Measurements from ENCODE around the gene LRRC4C.

The LRRC4C gene

DNA sequence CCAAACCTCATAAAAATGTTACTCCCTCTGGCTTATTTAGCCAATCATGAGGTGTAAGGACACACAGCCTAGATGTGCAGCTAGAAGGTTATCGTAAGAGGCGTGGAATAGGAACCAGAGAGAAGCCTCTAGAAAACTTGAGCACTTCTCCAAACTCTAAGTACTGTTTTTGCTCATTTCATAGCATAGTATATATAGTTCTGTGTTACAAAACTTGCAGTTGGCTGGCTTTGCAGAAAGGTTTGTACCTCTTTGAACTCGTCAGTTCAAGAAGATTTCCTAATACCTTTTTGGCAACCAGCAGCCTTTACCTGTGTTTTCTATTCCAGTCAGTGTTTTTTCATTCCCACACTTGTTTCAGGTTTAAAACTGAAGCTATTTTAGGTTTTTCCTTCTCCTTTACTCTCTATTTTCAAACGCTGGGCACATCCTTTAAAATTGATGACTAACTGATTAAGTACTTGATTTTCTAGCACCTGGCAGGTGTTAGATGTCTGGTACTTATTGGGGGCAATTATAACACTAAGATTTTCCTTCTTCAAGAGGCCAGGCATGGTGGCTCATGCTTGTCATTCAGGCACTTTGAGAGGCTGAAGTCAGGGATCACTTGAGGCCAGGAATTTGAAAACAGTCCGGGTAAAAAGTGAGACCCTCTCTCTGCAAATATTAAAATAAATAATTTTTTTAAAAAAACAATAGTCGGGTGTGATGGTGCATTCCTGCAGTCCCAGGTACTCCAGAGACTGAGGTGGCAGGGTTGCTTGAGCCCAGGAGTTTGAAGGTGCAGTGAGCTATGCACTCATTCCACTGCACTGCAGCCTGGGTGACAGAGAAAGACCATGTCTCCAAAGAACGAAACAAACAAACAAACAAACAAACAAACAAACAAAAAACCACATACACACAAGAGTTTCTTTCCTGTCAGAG, 125.2 kb downstream of the LRRC4C start:
- no peaks in the 10 kb centered on the region for H3K36me3 ChIP-seq (replicated peaks)
- H3K4me3 ChIP-seq = no peak overlapping the region
- H3K4me1 ChIP-seq = no peaks in the 10 kb centered on the region
- in situ Hi-C loops (cut with MboI; ENCODE audit: low sequenced_read_pairs) = no loop called here
- H3K27me3 ChIP-seq (ENCODE audit: low read depth) = no peaks in the 10 kb centered on the region; the same call in 1 of the 2 replicates
- H3K9me3 ChIP-seq = no peaks in the 10 kb centered on the region
- DNase-seq (ENCODE audit: low spot score in 2 of 2) = no peak

DNA sequence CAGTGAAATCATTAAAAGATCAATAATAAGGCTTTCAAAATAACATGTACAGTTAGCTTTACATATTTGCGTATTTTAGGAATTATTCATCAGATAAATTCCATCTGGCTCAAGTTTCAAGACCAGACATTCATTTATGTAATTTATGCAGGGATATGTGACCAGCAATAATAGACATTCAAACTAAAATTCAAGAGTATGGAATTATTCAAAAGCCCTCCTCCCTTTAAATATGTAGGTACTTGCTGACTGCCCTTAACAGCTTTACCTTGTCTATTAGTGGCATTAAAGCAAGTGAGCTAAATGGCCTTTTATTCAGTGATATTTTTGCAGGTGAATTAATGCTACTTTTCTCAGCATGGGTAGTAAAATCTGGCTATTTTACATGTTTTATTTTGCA, 126.1 kb downstream of the LRRC4C start:
- Histone ChIP-seq H3K36me3 (replicated peaks) (no peaks in the 10 kb centered on the region), H3K9me3 (no peaks in the 10 kb centered on the region), H3K27me3 (ENCODE audit: low read depth) (no peaks in the 10 kb centered on the region; the same call in 1 of the 2 replicates), H3K4me1 (no peaks in the 10 kb centered on the region), H3K4me3 (no peak overlapping the region)
- DNase-seq (ENCODE audit: low spot score in 2 of 2) = no peak
- in situ Hi-C loops (cut with MboI; ENCODE audit: low sequenced_read_pairs) = no loop called here

GRCh38 chr11:41328324-41328723, 131.1 kb downstream of the LRRC4C start:
- Histone ChIP-seq H3K4me1 (no peaks in the 10 kb centered on the region), H3K9me3 (no peaks in the 10 kb centered on the region)
- in situ Hi-C loops (cut with MboI; ENCODE audit: low sequenced_read_pairs) = no loop called here

DNA sequence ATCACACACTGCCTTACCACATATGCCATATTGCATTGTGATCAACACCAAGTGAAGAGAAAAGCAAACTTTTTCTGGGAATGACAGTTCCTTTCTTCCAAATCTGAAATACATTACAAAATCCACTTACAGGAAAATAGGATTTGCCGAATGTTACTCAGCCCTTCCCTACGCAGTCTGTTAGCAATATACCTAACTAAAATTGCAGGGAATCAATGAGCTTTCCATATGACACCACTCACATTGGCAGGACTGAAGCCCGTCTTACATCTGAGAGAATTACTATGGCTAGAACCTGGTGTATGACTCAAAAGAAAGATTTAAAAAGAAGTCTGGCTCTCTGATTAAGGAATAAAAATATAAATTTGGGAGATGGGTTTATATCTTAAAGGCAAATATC, 136.0 kb downstream of the LRRC4C start:
- in situ Hi-C loops (cut with MboI; ENCODE audit: low sequenced_read_pairs) = no loop called here
- no peak for DNase-seq (ENCODE audit: low spot score in 2 of 2)
- H3K27me3 ChIP-seq (ENCODE audit: low read depth) = no peaks in the 10 kb centered on the region
- no peak overlapping the region for H3K4me3 ChIP-seq
- no peaks in the 10 kb centered on the region for H3K36me3 ChIP-seq (replicated peaks)
- H3K4me1 ChIP-seq = no peaks in the 10 kb centered on the region
- no peaks in the 10 kb centered on the region for H3K9me3 ChIP-seq

More at GRCh38 chr11:41328324-41328723, 131.1 kb downstream of the LRRC4C start:
- Histone ChIP-seq H3K27me3 (ENCODE audit: low read depth) (no peaks in the 10 kb centered on the region; the same call in 1 of the 2 replicates), H3K36me3 (replicated peaks) (no peaks in the 10 kb centered on the region), H3K4me3 (no peak overlapping the region)
- no peak for DNase-seq (ENCODE audit: low spot score in 2 of 2)

GRCh38 chr11:41320653-41321052, 138.8 kb downstream of the LRRC4C start:
- Histone ChIP-seq H3K4me1 (no peaks in the 10 kb centered on the region), H3K9me3 (no peaks in the 10 kb centered on the region), H3K4me3 (no peak overlapping the region), H3K36me3 (replicated peaks) (no peaks in the 10 kb centered on the region), H3K27me3 (ENCODE audit: low read depth) (no peaks in the 10 kb centered on the region)
- in situ Hi-C loops (cut with MboI; ENCODE audit: low sequenced_read_pairs) = no loop called here
- no peak for DNase-seq (ENCODE audit: low spot score in 2 of 2)

GRCh38 chr11:41320238-41320637, 139.2 kb downstream of the LRRC4C start:
- in situ Hi-C loops (cut with MboI; ENCODE audit: low sequenced_read_pairs) = no loop called here
- H3K9me3 ChIP-seq = no peaks in the 10 kb centered on the region
- no peaks in the 10 kb centered on the region for H3K36me3 ChIP-seq (replicated peaks)
- H3K4me1 ChIP-seq = no peaks in the 10 kb centered on the region
- no peaks in the 10 kb centered on the region for H3K27me3 ChIP-seq (ENCODE audit: low read depth)
- no peak overlapping the region for H3K4me3 ChIP-seq
- DNase-seq (ENCODE audit: low spot score in 2 of 2) = no peak

DNA sequence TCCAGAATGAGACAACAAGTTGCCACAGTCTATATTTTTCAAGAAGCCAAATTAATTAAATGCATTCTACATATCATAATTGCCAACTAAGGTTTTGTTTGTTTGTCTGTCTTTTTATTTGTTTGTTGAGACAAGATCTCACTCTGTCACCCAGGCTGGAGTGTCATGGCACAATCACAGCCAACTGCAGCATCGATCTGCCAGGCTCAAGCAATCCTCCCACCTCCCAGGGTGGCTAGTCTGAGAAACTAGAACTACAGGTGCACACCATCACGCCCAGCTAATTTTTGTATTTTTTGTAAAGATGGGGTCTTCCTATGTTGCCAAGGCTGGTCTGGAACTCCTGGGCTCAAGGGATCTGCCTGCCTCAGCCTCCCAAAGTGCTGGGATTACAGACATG, 140.0 kb downstream of the LRRC4C start:
- Histone ChIP-seq H3K4me3 (no peak overlapping the region), H3K4me1 (no peaks in the 10 kb centered on the region), H3K9me3 (no peaks in the 10 kb centered on the region), H3K36me3 (replicated peaks) (no peaks in the 10 kb centered on the region), H3K27me3 (ENCODE audit: low read depth) (no peaks in the 10 kb centered on the region)
- DNase-seq (ENCODE audit: low spot score in 2 of 2) = no peak
- in situ Hi-C loops (cut with MboI; ENCODE audit: low sequenced_read_pairs) = no loop called here

- DNase-seq (ENCODE audit: low spot score in 2 of 2) = no peak
- no peaks in the 10 kb centered on the region for H3K9me3 ChIP-seq
- no peaks in the 10 kb centered on the region for H3K27me3 ChIP-seq (ENCODE audit: low read depth)
- no peaks in the 10 kb centered on the region for H3K4me1 ChIP-seq
- no peaks in the 10 kb centered on the region for H3K36me3 ChIP-seq (replicated peaks)
- H3K4me3 ChIP-seq = no peak overlapping the region
- in situ Hi-C loops (cut with MboI; ENCODE audit: low sequenced_read_pairs) = no loop called here
These were observed 142.7 kb downstream of the LRRC4C start for GRCh38 chr11:41316751-41317150.

DNA sequence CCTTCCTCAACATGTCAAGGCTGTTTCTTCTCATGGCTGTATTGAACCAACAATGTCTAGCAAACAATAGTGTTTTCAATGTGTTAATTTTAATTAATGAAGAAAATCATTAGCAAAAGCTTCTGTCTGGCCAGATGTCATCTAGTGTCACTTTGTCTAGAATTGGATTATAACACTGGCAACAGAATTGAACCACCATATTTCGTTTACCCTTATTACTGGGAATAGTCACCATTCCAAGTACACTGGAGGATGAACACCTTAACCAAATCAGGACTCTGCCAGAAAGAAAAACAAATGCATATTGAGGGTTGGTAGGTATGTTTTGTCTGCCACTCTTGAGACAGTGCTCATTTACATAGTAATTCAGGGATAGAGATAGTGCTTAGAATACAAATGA, 146.2 kb downstream of the LRRC4C start:
- Histone ChIP-seq H3K4me3 (no peak overlapping the region), H3K9me3 (no peaks in the 10 kb centered on the region), H3K4me1 (no peaks in the 10 kb centered on the region), H3K36me3 (replicated peaks) (no peaks in the 10 kb centered on the region), H3K27me3 (ENCODE audit: low read depth) (no peaks in the 10 kb centered on the region)
- DNase-seq (ENCODE audit: low spot score in 2 of 2) = no peak
- in situ Hi-C loops (cut with MboI; ENCODE audit: low sequenced_read_pairs) = no loop called here

GRCh38 chr11:41309716-41310115, 149.7 kb downstream of the LRRC4C start:
- Histone ChIP-seq H3K4me3 (no peak overlapping the region), H3K27me3 (ENCODE audit: low read depth) (no peaks in the 10 kb centered on the region), H3K36me3 (replicated peaks) (no peaks in the 10 kb centered on the region), H3K9me3 (no peaks in the 10 kb centered on the region), H3K4me1 (no peaks in the 10 kb centered on the region)
- in situ Hi-C loops (cut with MboI; ENCODE audit: low sequenced_read_pairs) = no loop called here
- DNase-seq (ENCODE audit: low spot score in 2 of 2) = peak in 1 of 2 experiments; percentile 7

GRCh38 chr11:41309111-41309522, 150.3 kb downstream of the LRRC4C start:
- H3K27me3 ChIP-seq (ENCODE audit: low read depth) = no peaks in the 10 kb centered on the region
- no peak overlapping the region for H3K4me3 ChIP-seq
- no peaks in the 10 kb centered on the region for H3K4me1 ChIP-seq
- no peaks in the 10 kb centered on the region for H3K9me3 ChIP-seq
- DNase-seq (ENCODE audit: low spot score in 2 of 2) = no peak
- in situ Hi-C loops (cut with MboI; ENCODE audit: low sequenced_read_pairs) = no loop called here
- H3K36me3 ChIP-seq (replicated peaks) = no peaks in the 10 kb centered on the region

GRCh38 chr11:41308286-41308685, 151.2 kb downstream of the LRRC4C start:
- H3K36me3 ChIP-seq (replicated peaks) = no peaks in the 10 kb centered on the region
- in situ Hi-C loops (cut with MboI; ENCODE audit: low sequenced_read_pairs) = no loop called here
- no peak for DNase-seq (ENCODE audit: low spot score in 2 of 2)
- no peaks in the 10 kb centered on the region for H3K4me1 ChIP-seq
- H3K9me3 ChIP-seq = no peaks in the 10 kb centered on the region
- no peaks in the 10 kb centered on the region for H3K27me3 ChIP-seq (ENCODE audit: low read depth)
- no peak overlapping the region for H3K4me3 ChIP-seq

DNA sequence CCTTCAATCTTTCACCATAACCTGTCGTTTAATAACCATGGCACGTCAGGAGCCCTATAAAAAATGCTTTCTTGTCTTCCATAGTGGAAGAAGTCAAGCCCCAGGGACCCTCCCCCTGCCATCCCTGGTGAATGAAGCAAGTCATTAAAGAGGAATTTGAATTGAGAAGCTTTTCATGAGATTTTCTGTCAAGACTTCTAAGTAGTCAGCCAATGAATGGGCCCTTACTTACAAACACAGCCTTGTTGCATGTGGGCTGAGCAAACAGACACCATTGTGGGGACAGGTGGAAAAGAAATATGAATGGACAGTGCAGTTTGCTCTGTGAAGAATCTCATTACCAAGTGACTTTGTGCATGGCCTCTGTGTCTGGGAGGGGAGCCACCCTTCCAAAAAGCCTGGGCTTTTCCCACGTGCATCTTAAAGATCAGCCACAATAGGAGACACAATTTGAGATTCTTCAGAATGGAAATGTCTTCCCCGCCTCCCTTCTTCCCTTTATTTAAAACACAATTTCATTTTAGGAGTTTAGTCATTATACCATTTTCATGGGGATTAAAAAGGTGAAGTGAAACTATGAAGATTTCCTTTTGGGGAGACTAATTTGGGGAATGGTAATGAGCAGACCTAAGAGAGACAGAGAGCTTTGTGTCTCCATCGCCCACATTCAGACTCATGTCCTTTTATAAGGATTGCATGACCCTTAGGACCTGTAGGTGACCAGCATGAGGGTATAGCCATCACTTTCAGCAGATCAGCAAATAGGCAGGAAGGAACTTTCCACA, 152.0 kb downstream of the LRRC4C start:
- Histone ChIP-seq H3K4me3 (no peak overlapping the region), H3K36me3 (replicated peaks) (no peaks in the 10 kb centered on the region), H3K4me1 (no peaks in the 10 kb centered on the region), H3K9me3 (no peaks in the 10 kb centered on the region), H3K27me3 (ENCODE audit: low read depth) (no peaks in the 10 kb centered on the region)
- in situ Hi-C loops (cut with MboI; ENCODE audit: low sequenced_read_pairs) = no loop called here
- no peak for DNase-seq (ENCODE audit: low spot score in 2 of 2)

DNA sequence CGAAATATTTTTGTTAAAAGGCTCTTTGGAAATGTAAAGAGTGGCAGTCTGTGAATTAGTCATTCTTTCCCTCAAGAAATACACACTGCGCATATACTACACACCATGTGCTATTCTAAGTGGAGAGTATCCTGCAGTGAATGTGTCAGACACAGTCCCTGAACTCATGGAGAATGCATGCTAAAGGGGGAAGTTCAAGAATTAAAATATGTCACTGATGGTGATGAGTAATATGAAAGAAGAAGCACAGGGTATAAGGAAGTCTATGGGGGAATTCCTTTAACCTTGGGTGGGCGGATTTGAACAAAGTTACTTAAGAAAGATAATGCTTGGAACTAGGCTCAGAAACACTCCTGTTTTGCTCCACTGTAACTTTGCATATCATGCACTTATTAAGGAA, 153.0 kb downstream of the LRRC4C start:
- H3K36me3 ChIP-seq (replicated peaks) = no peaks in the 10 kb centered on the region
- no peaks in the 10 kb centered on the region for H3K4me1 ChIP-seq
- no peaks in the 10 kb centered on the region for H3K9me3 ChIP-seq
- DNase-seq (ENCODE audit: low spot score in 2 of 2) = no peak
- no peak overlapping the region for H3K4me3 ChIP-seq
- in situ Hi-C loops (cut with MboI; ENCODE audit: low sequenced_read_pairs) = no loop called here
- H3K27me3 ChIP-seq (ENCODE audit: low read depth) = no peaks in the 10 kb centered on the region
